Progenitor cell of endocrine pancreas (in vitro differentiated cells): Measurements from ENCODE around the gene KLK11. TPM values are rescaled to one million over a fixed set of nuclear protein-coding genes. Genes with fewer than 3 reads are reported as not detected.

ENCODE experiments used
- DNase-seq: peaks from one replicate; pipeline ENCODE4 v3.0.0; 2021; ENCODE audit warnings: low spot score; ENCODE audit not compliant: unreplicated experiment
- H3K27ac Mint-ChIP-seq: 2 replicates; pipeline ENCODE4 v1.8.0; 2021; ENCODE audit warnings: mild to moderate bottlenecking, moderate library complexity, mixed read lengths
- H3K27me3 Mint-ChIP-seq: 2 replicates; pipeline ENCODE4 v1.8.0; 2021; ENCODE audit warnings: mixed read lengths
- H3K36me3 Mint-ChIP-seq: 2 replicates; pipeline ENCODE4 v1.8.0; 2022; ENCODE audit warnings: mixed read lengths; ENCODE audit not compliant: insufficient read depth
- H3K4me1 Mint-ChIP-seq: 2 replicates; pipeline ENCODE4 v1.8.0; 2021; ENCODE audit warnings: low read depth, mixed read lengths
- H3K4me3 Mint-ChIP-seq: 2 replicates; pipeline ENCODE4 v1.8.0; 2021; ENCODE audit warnings: low read depth, mild to moderate bottlenecking, moderate library complexity, mixed read lengths
- H3K9me3 Mint-ChIP-seq: 2 replicates; pipeline ENCODE4 v1.8.0; 2021; ENCODE audit warnings: low read depth, mixed read lengths
- total RNA-seq: library from RNA; stranded (reverse); gene quantifications from 2 replicates; pipeline ENCODE4 v1.2.1, GENCODE V29; 2021
- TF ChIP-seq, protein P1 (sequence below): fragments of 200-600 bp; sonication (generic); IDR thresholded peaks from one replicate; pipeline ENCODE4 v1.5.0; 2021; ENCODE audit warnings: antibody characterized with exemption, mild to moderate bottlenecking; ENCODE audit not compliant: unreplicated experiment

Gene KLK11
- total RNA-seq, 1 donor from 2014 or later = not detected

DNA sequence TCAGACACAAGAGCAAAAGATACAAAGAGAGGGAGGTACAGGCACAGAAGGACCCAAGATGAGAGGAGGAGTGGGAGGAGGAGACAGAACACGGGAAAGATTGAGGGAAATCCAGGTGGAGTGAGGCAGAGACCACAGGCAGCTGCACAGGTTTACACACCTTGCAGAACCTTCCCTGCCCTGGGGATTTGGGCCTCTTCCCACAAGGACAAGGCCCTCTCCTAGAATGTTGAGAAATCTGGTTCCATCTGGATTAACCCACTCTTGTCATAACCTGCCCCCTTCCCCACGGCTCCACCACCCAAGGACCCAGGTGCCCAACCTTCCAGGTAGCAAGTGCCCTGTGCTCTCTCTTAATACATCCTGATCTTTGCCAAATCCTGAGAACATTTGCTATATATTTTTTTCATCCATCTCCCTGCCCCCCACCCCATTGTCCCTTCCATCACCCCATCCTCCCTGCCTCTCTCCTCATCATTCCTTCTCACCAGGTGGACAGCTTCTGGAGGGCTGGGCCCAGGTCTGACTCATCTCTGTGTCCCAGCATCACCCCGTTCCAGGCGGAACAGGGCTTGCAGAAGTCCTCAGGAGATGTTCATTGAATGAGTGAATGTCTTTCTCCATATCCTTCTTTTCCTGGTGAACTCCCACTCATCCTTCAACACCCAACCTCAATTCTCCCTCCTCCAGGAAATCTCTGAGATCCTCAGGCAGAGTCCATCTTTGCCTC is 16.2 kb downstream of the KLK11 start:
- Mint-ChIP-seq H3K4me3 (no peak overlapping the region), H3K4me1 (no peaks in the 10 kb centered on the region), H3K36me3 (no peaks in the 10 kb centered on the region), H3K27ac (no peak overlapping the region), H3K27me3 (peaks cover 73% of the 10 kb centered on the region), H3K9me3 (no peaks in the 10 kb centered on the region)
- no peak for DNase-seq
- TF ChIP-seq, protein P1, sequence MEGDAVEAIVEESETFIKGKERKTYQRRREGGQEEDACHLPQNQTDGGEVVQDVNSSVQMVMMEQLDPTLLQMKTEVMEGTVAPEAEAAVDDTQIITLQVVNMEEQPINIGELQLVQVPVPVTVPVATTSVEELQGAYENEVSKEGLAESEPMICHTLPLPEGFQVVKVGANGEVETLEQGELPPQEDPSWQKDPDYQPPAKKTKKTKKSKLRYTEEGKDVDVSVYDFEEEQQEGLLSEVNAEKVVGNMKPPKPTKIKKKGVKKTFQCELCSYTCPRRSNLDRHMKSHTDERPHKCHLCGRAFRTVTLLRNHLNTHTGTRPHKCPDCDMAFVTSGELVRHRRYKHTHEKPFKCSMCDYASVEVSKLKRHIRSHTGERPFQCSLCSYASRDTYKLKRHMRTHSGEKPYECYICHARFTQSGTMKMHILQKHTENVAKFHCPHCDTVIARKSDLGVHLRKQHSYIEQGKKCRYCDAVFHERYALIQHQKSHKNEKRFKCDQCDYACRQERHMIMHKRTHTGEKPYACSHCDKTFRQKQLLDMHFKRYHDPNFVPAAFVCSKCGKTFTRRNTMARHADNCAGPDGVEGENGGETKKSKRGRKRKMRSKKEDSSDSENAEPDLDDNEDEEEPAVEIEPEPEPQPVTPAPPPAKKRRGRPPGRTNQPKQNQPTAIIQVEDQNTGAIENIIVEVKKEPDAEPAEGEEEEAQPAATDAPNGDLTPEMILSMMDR = no peak

DNA sequence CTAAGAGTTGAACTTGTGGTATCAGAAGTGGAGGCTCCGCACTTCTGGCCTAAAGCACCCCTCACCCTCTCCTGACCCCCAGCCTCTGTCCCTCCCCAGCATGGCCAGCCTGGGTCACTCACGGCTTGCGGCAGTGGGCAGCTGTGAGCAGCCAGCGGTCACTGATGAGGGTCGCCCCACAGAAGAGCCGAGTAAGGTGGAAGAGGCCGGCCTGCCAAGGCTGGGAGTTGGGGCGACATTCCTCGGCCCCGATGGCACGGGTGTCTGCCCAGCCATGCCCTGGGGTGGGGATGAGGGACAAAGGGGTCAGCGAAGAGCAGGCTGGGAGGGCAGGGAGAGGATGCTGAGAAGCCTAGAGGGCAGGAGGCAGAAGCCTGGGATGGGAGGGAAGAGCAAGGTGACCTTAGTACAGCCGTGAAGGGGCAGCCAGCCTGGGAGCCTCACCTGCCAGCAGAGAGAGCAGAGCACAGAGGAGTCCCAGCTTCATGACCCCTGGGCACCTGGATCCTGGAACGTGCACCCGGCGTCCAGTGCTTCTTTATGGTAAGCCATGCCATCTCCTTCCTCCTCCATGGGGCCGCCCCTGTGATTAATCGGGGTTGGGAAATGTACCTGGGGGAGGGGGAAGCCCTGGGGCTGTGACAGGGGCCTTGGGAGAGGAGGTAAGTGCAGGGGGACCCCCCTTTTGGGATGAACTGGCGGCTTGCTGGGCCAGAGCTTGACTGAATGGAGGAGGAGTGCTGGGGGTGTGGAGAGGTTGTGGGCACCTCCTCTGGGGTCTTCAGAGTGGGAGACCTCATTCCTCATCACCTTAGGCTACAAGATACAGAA is 17.1 kb downstream of the KLK11 start:
- Mint-ChIP-seq H3K9me3 (no peaks in the 10 kb centered on the region), H3K4me1 (no peaks in the 10 kb centered on the region), H3K36me3 (no peaks in the 10 kb centered on the region), H3K27me3 (peaks cover 72% of the 10 kb centered on the region), H3K27ac (no peak overlapping the region), H3K4me3 (no peak overlapping the region)
- TF ChIP-seq, protein P1 = no peak
- no peak for DNase-seq

DNA sequence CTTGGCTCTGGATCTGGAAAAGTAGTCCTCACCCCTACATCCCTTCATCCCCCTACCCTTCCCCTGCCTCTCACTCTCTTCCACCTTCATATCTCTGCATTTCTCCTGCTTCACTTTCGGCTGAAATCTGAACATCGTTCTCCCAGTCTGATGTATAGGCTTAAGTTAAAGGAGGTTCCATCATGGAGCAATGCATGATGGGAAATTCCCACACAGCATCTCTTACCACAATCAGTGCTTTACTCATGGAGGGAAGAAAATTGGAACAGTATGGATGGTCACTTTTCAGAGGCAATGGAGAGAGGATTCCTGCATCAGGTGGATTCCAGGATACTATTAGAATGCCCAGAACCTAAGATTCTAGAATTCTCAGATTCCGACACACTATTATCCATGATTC is 18.9 kb downstream of the KLK11 start:
- Mint-ChIP-seq H3K4me3 (no peak overlapping the region), H3K36me3 (no peaks in the 10 kb centered on the region), H3K4me1 (no peaks in the 10 kb centered on the region), H3K27ac (no peak overlapping the region), H3K9me3 (no peaks in the 10 kb centered on the region), H3K27me3 (peaks cover 66% of the 10 kb centered on the region)
- DNase-seq = no peak
- TF ChIP-seq, protein P1 = no peak

DNA sequence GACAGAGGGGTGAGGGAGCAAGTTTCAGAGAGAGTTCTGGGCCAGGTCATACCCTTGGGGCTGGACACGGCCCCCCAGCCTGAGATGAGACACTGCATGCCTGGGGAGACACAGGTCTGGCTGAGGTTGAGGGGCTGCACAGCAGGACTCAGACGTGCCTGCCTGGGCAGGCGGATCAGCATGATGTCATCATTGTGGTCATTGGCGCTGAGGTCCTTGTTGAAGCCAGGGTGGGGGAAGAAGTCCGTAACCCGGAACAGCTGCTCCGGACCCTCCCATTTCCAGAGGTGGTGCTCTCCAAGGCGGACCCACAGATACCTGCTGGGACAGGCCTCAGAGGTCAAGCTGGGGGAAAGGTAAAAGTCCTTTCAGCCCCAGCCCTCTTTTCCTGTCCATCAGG is 20.0 kb downstream of the KLK11 start:
- TF ChIP-seq, protein P1 = no peak
- Mint-ChIP-seq H3K27ac (no peak overlapping the region), H3K36me3 (no peaks in the 10 kb centered on the region), H3K4me3 (no peak overlapping the region), H3K9me3 (no peaks in the 10 kb centered on the region), H3K4me1 (peaks cover 3% of the 10 kb centered on the region), H3K27me3 (peaks cover 74% of the 10 kb centered on the region)
- DNase-seq = no peak

DNA sequence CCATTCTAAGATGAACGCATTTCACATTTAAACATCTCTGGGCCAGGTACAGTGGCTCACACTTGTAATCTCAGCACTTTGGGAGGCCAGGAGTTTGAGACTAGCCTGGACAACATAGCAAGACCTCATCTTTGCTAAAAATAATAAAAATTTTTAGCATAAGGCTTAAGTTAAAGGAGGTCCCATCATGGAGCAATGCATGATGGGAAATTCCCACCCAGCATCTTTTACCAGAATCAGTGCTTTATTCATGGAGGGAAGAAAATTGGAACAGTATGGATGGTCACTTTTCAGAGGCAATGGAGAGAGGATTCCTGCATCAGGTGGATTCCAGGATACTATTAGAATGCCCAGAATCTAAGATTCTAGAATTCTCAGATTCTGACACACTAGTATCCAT is 21.2 kb downstream of the KLK11 start:
- no peaks in the 10 kb centered on the region for H3K9me3 Mint-ChIP-seq
- H3K27me3 Mint-ChIP-seq = peaks cover 74% of the 10 kb centered on the region

More for the DNA sequence above, 21.2 kb downstream of the KLK11 start:
- no peak overlapping the region for H3K4me3 Mint-ChIP-seq
- H3K27ac Mint-ChIP-seq = no peak overlapping the region
- no peak for DNase-seq
- TF ChIP-seq, protein P1 = no peak
- H3K36me3 Mint-ChIP-seq = no peaks in the 10 kb centered on the region
- peaks cover 3% of the 10 kb centered on the region for H3K4me1 Mint-ChIP-seq
